ELR (cell line): ENCODE data around the gene PREX1.

Experiments used
- DNase-seq: peaks from one replicate; pipeline ENCODE4 v3.0.0-alpha.2; 2015; ENCODE audit warnings: low read depth

The PREX1 gene

GRCh38 chr20:48620154-48620506 lies 207.7 kb downstream of the PREX1 start:
- DNase-seq, result no peak

GRCh38 chr20:48619126-48620101 lies 208.4 kb downstream of the PREX1 start:
- no peak for DNase-seq

GRCh38 chr20:48618631-48619030 lies 209.2 kb downstream of the PREX1 start:
- DNase-seq, result no peak

GRCh38 chr20:48618052-48618451 lies 209.7 kb downstream of the PREX1 start:
- no peak for DNase-seq

- DNase-seq, result no peak
These were observed 210.3 kb downstream of the PREX1 start for GRCh38 chr20:48617481-48617880.

GRCh38 chr20:48616481-48616880 lies 211.3 kb downstream of the PREX1 start:
- DNase-seq, result no peak

- no peak for DNase-seq
These were observed 211.9 kb downstream of the PREX1 start for GRCh38 chr20:48615871-48616270.

- DNase-seq, result no peak
These were observed 213.1 kb downstream of the PREX1 start for GRCh38 chr20:48614593-48615274.

- no peak for DNase-seq
These were observed 213.9 kb downstream of the PREX1 start for GRCh38 chr20:48613926-48614325.

- no peak for DNase-seq
These were observed 215.5 kb downstream of the PREX1 start for GRCh38 chr20:48612335-48612734.

- DNase-seq, result no peak
These were observed 216.8 kb downstream of the PREX1 start for GRCh38 chr20:48610996-48611395.

GRCh38 chr20:48609491-48609978 lies 218.3 kb downstream of the PREX1 start:
- no peak for DNase-seq

- DNase-seq, result no peak
These were observed 219.0 kb downstream of the PREX1 start for GRCh38 chr20:48608756-48609155.

- no peak for DNase-seq
These were observed 220.3 kb downstream of the PREX1 start for GRCh38 chr20:48607544-48607865.

- DNase-seq, result no peak
These were observed 220.8 kb downstream of the PREX1 start for GRCh38 chr20:48606841-48607543.

- DNase-seq, result no peak
These were observed 221.5 kb downstream of the PREX1 start for GRCh38 chr20:48606172-48606840.

GRCh38 chr20:48605364-48606171 lies 222.2 kb downstream of the PREX1 start:
- DNase-seq, result no peak

- no peak for DNase-seq
These were observed 222.9 kb downstream of the PREX1 start for GRCh38 chr20:48604936-48605335.

GRCh38 chr20:48604426-48604825 lies 223.4 kb downstream of the PREX1 start:
- no peak for DNase-seq

- DNase-seq, result no peak
These were observed 223.9 kb downstream of the PREX1 start for GRCh38 chr20:48603819-48604405.
